ENCODE data around the gene PRKN. TPM values are rescaled to one million over a fixed set of nuclear protein-coding genes. Genes with fewer than 3 reads are reported as not detected.

The PRKN gene
- total and polyA plus RNA-seq, 9 of the 15 experiments (the other 6 are each of a cell fraction or from before 2014, with no cell fraction given) = 0.03 to 0.96 (median 0.15) TPM; not detected in 2

GRCh38 chr6:161439093-161439492, 1288.5 kb downstream of the PRKN start (continued):
- TF ChIP-seq, protein P1, sequence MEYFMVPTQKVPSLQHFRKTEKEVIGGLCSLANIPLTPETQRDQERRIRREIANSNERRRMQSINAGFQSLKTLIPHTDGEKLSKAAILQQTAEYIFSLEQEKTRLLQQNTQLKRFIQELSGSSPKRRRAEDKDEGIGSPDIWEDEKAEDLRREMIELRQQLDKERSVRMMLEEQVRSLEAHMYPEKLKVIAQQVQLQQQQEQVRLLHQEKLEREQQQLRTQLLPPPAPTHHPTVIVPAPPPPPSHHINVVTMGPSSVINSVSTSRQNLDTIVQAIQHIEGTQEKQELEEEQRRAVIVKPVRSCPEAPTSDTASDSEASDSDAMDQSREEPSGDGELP (CRISPR knock-in tag; IDR thresholded peaks at IDR 0.05; ENCODE audit: borderline replicate concordance) = peak; percentile 20; the same call in 1 of the 2 replicates
- no peak for TF ChIP-seq POLR2AphosphoS5 (IDR thresholded peaks at IDR 0.05; ENCODE audit: control insufficient read depth, insufficient read depth, low read depth, low read length)
- TF ChIP-seq RFX7 (CRISPR knock-in tag; IDR thresholded peaks at IDR 0.05) = no peak
- TF ChIP-seq, protein P2, sequence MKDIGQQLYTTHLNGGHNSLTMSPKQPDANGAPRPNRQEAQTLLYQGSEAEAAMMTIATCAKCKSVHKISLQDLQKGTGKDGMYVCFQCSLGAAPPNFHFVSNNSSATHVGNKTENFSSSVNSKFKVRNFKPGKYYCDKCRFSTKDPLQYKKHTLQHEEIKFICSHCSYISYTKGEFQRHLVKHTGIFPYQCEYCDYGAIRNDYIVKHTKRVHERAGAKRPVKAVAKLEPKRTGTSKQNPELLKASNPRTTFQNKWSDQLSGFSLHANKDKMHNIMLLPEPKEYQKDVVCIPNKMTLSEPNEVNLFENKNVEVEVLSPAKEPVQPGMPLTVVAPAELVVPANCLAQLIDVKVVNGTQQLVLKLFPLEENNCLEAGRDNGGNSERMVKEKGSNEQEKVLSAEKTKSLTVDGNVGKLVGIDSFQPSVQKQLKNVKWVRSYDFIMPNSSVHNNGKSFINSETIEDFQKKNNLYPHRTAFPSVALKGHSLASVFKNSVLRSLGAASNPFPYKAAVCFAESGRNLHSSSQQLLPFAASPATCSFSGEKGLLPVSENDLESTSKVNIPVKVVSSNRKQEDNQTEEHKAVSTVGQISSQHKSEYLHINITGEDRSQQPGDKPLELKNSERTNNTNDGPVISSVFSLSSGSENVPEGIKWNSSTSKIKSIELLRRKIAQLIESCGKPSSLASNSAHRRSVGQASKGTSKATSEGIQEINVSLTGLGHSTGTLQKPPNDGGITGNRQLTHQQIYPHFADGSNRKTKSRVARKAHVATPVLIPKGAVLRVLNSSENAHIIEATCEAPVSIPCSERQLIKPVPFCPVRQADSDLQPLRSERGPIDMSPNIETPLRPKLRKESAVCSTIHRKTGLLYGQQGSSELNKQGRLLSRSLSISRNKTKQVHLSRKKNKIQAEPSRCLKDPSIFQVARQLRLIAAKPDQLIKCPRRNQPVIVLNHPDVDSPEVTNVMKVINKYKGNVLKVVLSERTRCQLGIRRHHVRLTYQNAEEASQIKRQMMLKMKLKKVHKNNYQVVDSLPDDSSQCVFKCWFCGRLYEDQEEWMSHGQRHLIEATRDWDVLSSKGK (CRISPR knock-in tag; IDR thresholded peaks at IDR 0.05) = no peak
- TF ChIP-seq DPF2 (IDR thresholded peaks at IDR 0.05) = no peak
- TF ChIP-seq EGR1 (conservative IDR thresholded peaks at IDR 0.05) = no peak
- no peak for TF ChIP-seq PATZ1 (CRISPR knock-in tag; IDR thresholded peaks at IDR 0.05; ENCODE audit: borderline replicate concordance)
- peak; percentile 36; the same call in 1 of the 2 replicates for TF ChIP-seq CBFA2T3 (IDR thresholded peaks at IDR 0.05)
- TF ChIP-seq, protein P3, sequence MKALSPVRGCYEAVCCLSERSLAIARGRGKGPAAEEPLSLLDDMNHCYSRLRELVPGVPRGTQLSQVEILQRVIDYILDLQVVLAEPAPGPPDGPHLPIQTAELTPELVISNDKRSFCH (CRISPR knock-in tag; IDR thresholded peaks at IDR 0.05) = no peak
- TF ChIP-seq, protein P3 (tag; IDR thresholded peaks at IDR 0.05) = 0 out of 2 replicates have a peak, but pooled peaks have one; percentile 21
- no peak for TF ChIP-seq C11orf30 (IDR thresholded peaks at IDR 0.05; ENCODE audit: low read depth)
- TF ChIP-seq ATF1 (CRISPR knock-in tag; IDR thresholded peaks at IDR 0.05) = no peak
- 0 out of 2 replicates have a peak, but pooled peaks have one; percentile 19 for TF ChIP-seq ATF1 (tag; IDR thresholded peaks at IDR 0.05)
- TF ChIP-seq ZNF212 (CRISPR knock-in tag; IDR thresholded peaks at IDR 0.05) = no peak
- TF ChIP-seq ZNF133 (CRISPR knock-in tag; IDR thresholded peaks at IDR 0.05) = no peak
- TF ChIP-seq, protein P4, sequence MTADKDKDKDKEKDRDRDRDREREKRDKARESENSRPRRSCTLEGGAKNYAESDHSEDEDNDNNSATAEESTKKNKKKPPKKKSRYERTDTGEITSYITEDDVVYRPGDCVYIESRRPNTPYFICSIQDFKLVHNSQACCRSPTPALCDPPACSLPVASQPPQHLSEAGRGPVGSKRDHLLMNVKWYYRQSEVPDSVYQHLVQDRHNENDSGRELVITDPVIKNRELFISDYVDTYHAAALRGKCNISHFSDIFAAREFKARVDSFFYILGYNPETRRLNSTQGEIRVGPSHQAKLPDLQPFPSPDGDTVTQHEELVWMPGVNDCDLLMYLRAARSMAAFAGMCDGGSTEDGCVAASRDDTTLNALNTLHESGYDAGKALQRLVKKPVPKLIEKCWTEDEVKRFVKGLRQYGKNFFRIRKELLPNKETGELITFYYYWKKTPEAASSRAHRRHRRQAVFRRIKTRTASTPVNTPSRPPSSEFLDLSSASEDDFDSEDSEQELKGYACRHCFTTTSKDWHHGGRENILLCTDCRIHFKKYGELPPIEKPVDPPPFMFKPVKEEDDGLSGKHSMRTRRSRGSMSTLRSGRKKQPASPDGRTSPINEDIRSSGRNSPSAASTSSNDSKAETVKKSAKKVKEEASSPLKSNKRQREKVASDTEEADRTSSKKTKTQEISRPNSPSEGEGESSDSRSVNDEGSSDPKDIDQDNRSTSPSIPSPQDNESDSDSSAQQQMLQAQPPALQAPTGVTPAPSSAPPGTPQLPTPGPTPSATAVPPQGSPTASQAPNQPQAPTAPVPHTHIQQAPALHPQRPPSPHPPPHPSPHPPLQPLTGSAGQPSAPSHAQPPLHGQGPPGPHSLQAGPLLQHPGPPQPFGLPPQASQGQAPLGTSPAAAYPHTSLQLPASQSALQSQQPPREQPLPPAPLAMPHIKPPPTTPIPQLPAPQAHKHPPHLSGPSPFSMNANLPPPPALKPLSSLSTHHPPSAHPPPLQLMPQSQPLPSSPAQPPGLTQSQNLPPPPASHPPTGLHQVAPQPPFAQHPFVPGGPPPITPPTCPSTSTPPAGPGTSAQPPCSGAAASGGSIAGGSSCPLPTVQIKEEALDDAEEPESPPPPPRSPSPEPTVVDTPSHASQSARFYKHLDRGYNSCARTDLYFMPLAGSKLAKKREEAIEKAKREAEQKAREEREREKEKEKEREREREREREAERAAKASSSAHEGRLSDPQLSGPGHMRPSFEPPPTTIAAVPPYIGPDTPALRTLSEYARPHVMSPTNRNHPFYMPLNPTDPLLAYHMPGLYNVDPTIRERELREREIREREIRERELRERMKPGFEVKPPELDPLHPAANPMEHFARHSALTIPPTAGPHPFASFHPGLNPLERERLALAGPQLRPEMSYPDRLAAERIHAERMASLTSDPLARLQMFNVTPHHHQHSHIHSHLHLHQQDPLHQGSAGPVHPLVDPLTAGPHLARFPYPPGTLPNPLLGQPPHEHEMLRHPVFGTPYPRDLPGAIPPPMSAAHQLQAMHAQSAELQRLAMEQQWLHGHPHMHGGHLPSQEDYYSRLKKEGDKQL (CRISPR knock-in tag; IDR thresholded peaks at IDR 0.05; ENCODE audit: borderline replicate concordance) = no peak
- TF ChIP-seq HNRNPUL1 (IDR thresholded peaks at IDR 0.05; ENCODE audit: low read length) = no peak
- no peak for TF ChIP-seq ZFP30 (CRISPR knock-in tag; IDR thresholded peaks at IDR 0.05; ENCODE audit: borderline replicate concordance)
